SK-N-SH treated with all-trans-retinoic acid at 6 μM for 48 hours (cell line): ENCODE measurements around the gene CCDC159.

ENCODE experiments used
- ARNTL ChIP-seq: fragments of 450-650 bp; formaldehyde crosslinking; IDR thresholded peaks from 2 replicates; pipeline ENCODE4 v1.5.0; 2020; ENCODE audit warnings: low read depth, mild to moderate bottlenecking, moderate library complexity, borderline replicate concordance
- CREB5 ChIP-seq: fragments of 250-450 bp; sonication (Bioruptor Pico); IDR thresholded peaks from 2 replicates; pipeline ENCODE4 v1.5.1; 2020; ENCODE audit warnings: low read depth, mild to moderate bottlenecking, moderate library complexity
- CSRNP3 ChIP-seq: fragments of 250-450 bp; sonication (Bioruptor Pico); IDR thresholded peaks from 2 replicates; pipeline ENCODE4 v1.5.1; 2021; ENCODE audit warnings: mild to moderate bottlenecking, moderate library complexity
- ESRRG ChIP-seq: fragments of 250-450 bp; sonication (Bioruptor Pico); IDR thresholded peaks from 2 replicates; pipeline ENCODE4 v1.6.1; 2021; ENCODE audit warnings: mild to moderate bottlenecking
- OSR1 ChIP-seq: fragments of 250-450 bp; sonication (Bioruptor Pico); IDR thresholded peaks from 2 replicates; pipeline ENCODE4 v1.8.0; 2022; ENCODE audit warnings: moderate library complexity, mild to moderate bottlenecking, inconsistent platforms
- ZFP3 ChIP-seq: fragments of 250-450 bp; sonication (Bioruptor Pico); IDR thresholded peaks from 2 replicates; pipeline ENCODE4 v1.5.0; 2020; ENCODE audit warnings: mild to moderate bottlenecking, moderate library complexity
- ZFP30 ChIP-seq: fragments of 450-650 bp; formaldehyde crosslinking; IDR thresholded peaks from 2 replicates; pipeline ENCODE4 v1.5.0; 2022; ENCODE audit warnings: mild to moderate bottlenecking, moderate library complexity
- ZNF70 ChIP-seq: fragments of 450-650 bp; formaldehyde crosslinking; IDR thresholded peaks from 2 replicates; pipeline ENCODE4 v1.5.0; 2020; ENCODE audit warnings: mild to moderate bottlenecking, moderate library complexity

- no peak for TF ChIP-seq ESRRG
- TF ChIP-seq ZFP30 (CRISPR knock-in tag) = no peak
- no peak for TF ChIP-seq ARNTL (CRISPR knock-in tag)
- TF ChIP-seq ZNF70 (CRISPR knock-in tag) = no peak
- TF ChIP-seq CREB5 = no peak
- TF ChIP-seq ZFP3 (CRISPR knock-in tag) = no peak
- no peak for TF ChIP-seq OSR1 (CRISPR knock-in tag)
- TF ChIP-seq CSRNP3 (CRISPR knock-in tag) = no peak
These were observed 1.1 kb upstream of the CCDC159 start for GRCh38 chr19:11345122-11345803.
